ENCODE results near the gene LAPTM4A. TPM values are rescaled to one million over a fixed set of nuclear protein-coding genes. Genes with fewer than 3 reads are reported as not detected.

The LAPTM4A gene
- total and polyA plus RNA-seq, 5 donors, result 178 to 224 (median 191) TPM

- DNase-seq, result no peak
- intact Hi-C loops (cut with DNase I), result no loop called here
- no peak for ATAC-seq
- no peak overlapping the region for H3K27ac ChIP-seq (ENCODE audit: low read length)
- H3K27me3 ChIP-seq (ENCODE audit: control insufficient read depth, insufficient read depth), result no peaks in the 10 kb centered on the region
- no peaks in the 10 kb centered on the region for H3K4me1 ChIP-seq (ENCODE audit: control insufficient read depth, insufficient read depth, low read length)
- H3K9me3 ChIP-seq (ENCODE audit: control insufficient read depth, low read length), result no peaks in the 10 kb centered on the region
- no peak overlapping the region for H3K4me3 ChIP-seq (ENCODE audit: low read length)
Observed at GRCh38 chr2:19993731-19994130, 57.7 kb downstream of the LAPTM4A start.

DNA sequence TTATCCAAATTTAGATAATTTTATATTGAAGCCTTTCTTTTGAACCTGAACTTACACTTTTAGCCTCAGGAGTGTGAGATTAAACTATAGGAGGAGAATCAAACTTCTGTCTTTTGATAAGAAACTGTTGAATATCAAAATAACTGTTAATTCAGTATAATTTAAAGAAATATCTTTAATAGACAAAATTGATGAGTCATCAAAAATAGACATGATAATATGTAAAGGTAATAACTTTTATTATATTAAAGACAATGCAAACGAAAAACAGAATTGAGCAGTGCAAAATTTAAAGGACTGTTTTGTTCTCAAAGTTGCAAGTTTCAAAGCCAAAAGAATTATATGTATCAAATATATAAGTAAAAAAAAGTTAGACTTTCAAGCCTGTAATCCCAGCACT lies 59.5 kb downstream of the LAPTM4A start:
- no peak for ATAC-seq
- 87% methylated on average over 1 of the region's 1 CpG for WGBS
- Histone ChIP-seq H3K4me1 (ENCODE audit: control insufficient read depth, insufficient read depth, low read length) (no peaks in the 10 kb centered on the region), H3K4me3 (ENCODE audit: low read length) (no peak overlapping the region), H3K9me3 (ENCODE audit: control insufficient read depth, low read length) (no peaks in the 10 kb centered on the region), H3K27me3 (ENCODE audit: control insufficient read depth, insufficient read depth) (no peaks in the 10 kb centered on the region), H3K27ac (ENCODE audit: low read length) (no peak overlapping the region)
- intact Hi-C loops (cut with DNase I), result no loop called here
- DNase-seq, result no peak

GRCh38 chr2:19990416-19990728 lies 61.1 kb downstream of the LAPTM4A start:
- 14% methylated on average over 10 of the region's 10 CpGs for WGBS
- no peaks in the 10 kb centered on the region for H3K4me1 ChIP-seq (ENCODE audit: control insufficient read depth, insufficient read depth, low read length)
- peak overlapping the region; percentile 87 for H3K4me3 ChIP-seq (ENCODE audit: low read length)
- no peaks in the 10 kb centered on the region for H3K9me3 ChIP-seq (ENCODE audit: control insufficient read depth, low read length)
- intact Hi-C loops (cut with DNase I), result no loop called here
- DNase-seq (no peak), ATAC-seq (no peak)
- no peaks in the 10 kb centered on the region for H3K27me3 ChIP-seq (ENCODE audit: control insufficient read depth, insufficient read depth)
- no peak overlapping the region for H3K27ac ChIP-seq (ENCODE audit: low read length)

GRCh38 chr2:19989667-19990415 lies 61.6 kb downstream of the LAPTM4A start, which contains the start of gene WDR35:
WDR35 (minus strand) TSS chr2:19990105; CDS start chr2:19990015, 90 bp downstream.
- H3K4me3 ChIP-seq (ENCODE audit: low read length), result peak within 1 kb of the TSS; percentile 87
- no peaks in the 10 kb centered on the region for H3K4me1 ChIP-seq (ENCODE audit: control insufficient read depth, insufficient read depth, low read length)
- H3K27me3 ChIP-seq (ENCODE audit: control insufficient read depth, insufficient read depth), result no peaks in the 10 kb centered on the region
- H3K27ac ChIP-seq (ENCODE audit: low read length), result peak within 1 kb of the TSS; percentile 20
- intact Hi-C loops (cut with DNase I), result no loop called here
- DNase-seq (peak; percentile 92 to 98 (median 96)), ATAC-seq (peak; percentile 99)
- WGBS, result under 1% methylated on average over 70 of the region's 70 CpGs
- H3K9me3 ChIP-seq (ENCODE audit: control insufficient read depth, low read length), result no peaks in the 10 kb centered on the region

DNA sequence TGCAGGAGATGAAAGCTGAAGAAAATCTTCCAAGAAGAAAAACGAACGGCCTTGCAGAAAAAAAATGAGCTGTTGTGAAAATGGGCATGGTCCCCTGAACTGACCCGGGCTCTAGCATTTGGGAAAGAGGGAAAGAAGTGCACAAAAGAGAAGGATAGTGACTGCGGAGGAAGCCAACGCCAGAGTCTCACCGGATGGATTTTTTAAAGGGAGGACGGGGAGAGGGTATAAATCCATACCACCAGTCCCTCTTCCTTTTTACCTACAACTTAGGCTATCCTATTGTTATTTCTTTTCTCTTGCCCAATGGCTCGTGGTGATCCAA lies 62.1 kb downstream of the LAPTM4A start:
- Histone ChIP-seq H3K27ac (ENCODE audit: low read length) (peak overlapping the region; percentile 20), H3K4me3 (ENCODE audit: low read length) (peak overlapping the region; percentile 87), H3K27me3 (ENCODE audit: control insufficient read depth, insufficient read depth) (no peaks in the 10 kb centered on the region), H3K4me1 (ENCODE audit: control insufficient read depth, insufficient read depth, low read length) (no peaks in the 10 kb centered on the region), H3K9me3 (ENCODE audit: control insufficient read depth, low read length) (no peaks in the 10 kb centered on the region)
- peak in 1 of 2 donors; percentile 13 for ATAC-seq
- 6% methylated on average over 8 of the region's 8 CpGs for WGBS
- intact Hi-C loops (cut with DNase I), result no loop called here
- no peak for DNase-seq

DNA sequence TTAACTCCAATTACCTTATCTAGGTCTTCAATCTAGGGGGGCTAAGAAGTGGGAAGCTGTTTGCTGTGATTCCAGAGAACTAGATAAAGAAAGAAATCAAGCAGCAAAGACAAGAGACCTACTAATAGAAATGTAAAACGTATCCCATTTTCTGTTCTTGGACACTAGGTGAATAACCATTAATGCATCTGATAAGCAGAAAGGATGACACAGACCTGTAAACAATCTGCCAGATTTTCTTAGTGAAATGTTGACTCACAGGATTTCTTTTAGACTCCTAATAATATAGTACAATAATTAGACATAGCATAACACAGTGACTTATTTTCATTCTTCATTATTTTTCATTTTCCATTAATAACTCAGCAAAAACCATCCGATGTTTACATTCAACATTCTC lies 62.8 kb downstream of the LAPTM4A start:
- H3K4me3 ChIP-seq (ENCODE audit: low read length), result no peak overlapping the region
- intact Hi-C loops (cut with DNase I), result no loop called here
- ATAC-seq, result no peak

GRCh38 chr2:19987936-19988335 lies 63.5 kb downstream of the LAPTM4A start:
- DNase-seq (no peak), ATAC-seq (no peak)
- no peaks in the 10 kb centered on the region for H3K9me3 ChIP-seq (ENCODE audit: control insufficient read depth, low read length)
- 93% methylated on average over 5 of the region's 5 CpGs for WGBS
- no peak overlapping the region for H3K4me3 ChIP-seq (ENCODE audit: low read length)
- no peak overlapping the region for H3K27ac ChIP-seq (ENCODE audit: low read length)
- no peaks in the 10 kb centered on the region for H3K4me1 ChIP-seq (ENCODE audit: control insufficient read depth, insufficient read depth, low read length)
- intact Hi-C loops (cut with DNase I), result no loop called here
- H3K27me3 ChIP-seq (ENCODE audit: control insufficient read depth, insufficient read depth), result no peaks in the 10 kb centered on the region

More for the DNA sequence above, 62.8 kb downstream of the LAPTM4A start:
- H3K27me3 ChIP-seq (ENCODE audit: control insufficient read depth, insufficient read depth), result no peaks in the 10 kb centered on the region
- no peaks in the 10 kb centered on the region for H3K9me3 ChIP-seq (ENCODE audit: control insufficient read depth, low read length)
- no peaks in the 10 kb centered on the region for H3K4me1 ChIP-seq (ENCODE audit: control insufficient read depth, insufficient read depth, low read length)
- H3K27ac ChIP-seq (ENCODE audit: low read length), result no peak overlapping the region
- WGBS, result 75% methylated on average over 2 of the region's 2 CpGs
- no peak for DNase-seq

Other genes with a start within 250 kb of the LAPTM4A start
- gene TTC32, start 149.6 kb downstream of the LAPTM4A start, total RNA-seq, result 1 to 10 TPM; 5.3 to 8.7 (median 6.8) TPM
- 8.1 TPM for gene TTC32, start 149.6 kb downstream of the LAPTM4A start, polyA plus RNA-seq
- 1 to 10 TPM; 6.2 to 7.2 (median 6.9) TPM for gene WDR35, start 61.5 kb downstream of the LAPTM4A start, total RNA-seq
- 2.2 TPM for gene WDR35, start 61.5 kb downstream of the LAPTM4A start, polyA plus RNA-seq
- under 1 TPM; 0.23 to 0.38 (median 0.30) TPM for gene MATN3, start 39.0 kb downstream of the LAPTM4A start, total RNA-seq
- gene MATN3, start 39.0 kb downstream of the LAPTM4A start, polyA plus RNA-seq, result 0.29 TPM
- under 1 TPM; 0.09 to 0.25 (median 0.20) TPM for gene SDC1, start 173.5 kb upstream of the LAPTM4A start, total RNA-seq
- gene SDC1, start 173.5 kb upstream of the LAPTM4A start, polyA plus RNA-seq, result 0.23 TPM